H9 (cell line): ENCODE measurements around the gene TMEM63A. TPM values are rescaled to one million over a fixed set of nuclear protein-coding genes. Genes with fewer than 3 reads are reported as not detected.

Experiments
- DNase-seq: peaks from one replicate; pipeline ENCODE4 v3.0.0-alpha.2; 2017
- H2AFZ ChIP-seq: one replicate; pipeline ENCODE4 v1.6.1; 2013; ENCODE audit warnings: mild to moderate bottlenecking, low read length, control low read depth, moderate library complexity
- H2AK5ac ChIP-seq: 2 replicates; pipeline ENCODE4 v1.6.1; 2013; ENCODE audit warnings: low read length, control low read depth, mixed read lengths; ENCODE audit not compliant: insufficient read length
- H2BK120ac ChIP-seq: one replicate; pipeline ENCODE4 v1.6.1; 2013; ENCODE audit warnings: low read depth, mild to moderate bottlenecking, low read length, control low read depth, inconsistent platforms; ENCODE audit not compliant: poor library complexity, severe bottlenecking
- H2BK12ac ChIP-seq: 2 replicates; pipeline ENCODE4 v1.6.1; 2013; ENCODE audit warnings: low read length, control low read depth, mixed read lengths, low read depth; ENCODE audit not compliant: insufficient read length
- H2BK15ac ChIP-seq: 2 replicates; pipeline ENCODE4 v1.6.1; 2013; ENCODE audit warnings: low read depth, low read length, control low read depth
- H2BK20ac ChIP-seq: one replicate; pipeline ENCODE4 v1.6.1; 2013; ENCODE audit warnings: low read depth, mild to moderate bottlenecking, low read length, control low read depth, inconsistent platforms; ENCODE audit not compliant: poor library complexity, severe bottlenecking
- H2BK5ac ChIP-seq: 2 replicates; pipeline ENCODE4 v1.6.1; 2013; ENCODE audit warnings: low read length, control low read depth, mixed read lengths; ENCODE audit not compliant: insufficient read length
- H3K14ac ChIP-seq: 2 replicates; pipeline ENCODE4 v1.6.1; 2013; ENCODE audit warnings: low read length, control low read depth; ENCODE audit not compliant: insufficient read depth
- H3K18ac ChIP-seq: 2 replicates; pipeline ENCODE4 v1.6.1; 2013; ENCODE audit warnings: low read depth, mild to moderate bottlenecking, mixed read lengths, low read length, control low read depth; ENCODE audit not compliant: insufficient read length
- H3K23ac ChIP-seq: 2 replicates; pipeline ENCODE4 v1.6.1; 2013; ENCODE audit warnings: low read length, control low read depth, mixed read lengths, low read depth; ENCODE audit not compliant: insufficient read length
- H3K23me2 ChIP-seq: 2 replicates; pipeline ENCODE4 v1.6.1; 2013; ENCODE audit warnings: low read depth, mild to moderate bottlenecking, mixed read lengths, low read length, control low read depth; ENCODE audit not compliant: insufficient read length, poor library complexity, severe bottlenecking
- H3K27ac ChIP-seq: 2 replicates; pipeline ENCODE4 v1.5.1; 2013; ENCODE audit warnings: low read length, control low read depth, mixed read lengths, low read depth; ENCODE audit not compliant: insufficient read length
- H3K27me3 ChIP-seq: 2 replicates; pipeline ENCODE4 v1.6.1; 2013; ENCODE audit warnings: low read length, control low read depth, inconsistent platforms; ENCODE audit not compliant: insufficient read depth
- H3K4ac ChIP-seq: 2 replicates; pipeline ENCODE4 v1.6.1; 2013; ENCODE audit warnings: low read depth, mild to moderate bottlenecking, control low read depth, inconsistent platforms, low read length, moderate library complexity
- H3K4me1 ChIP-seq: 2 replicates; pipeline ENCODE4 v1.6.1; 2013; ENCODE audit warnings: low read length, control low read depth, inconsistent platforms; ENCODE audit not compliant: insufficient read depth
- H3K4me2 ChIP-seq: 2 replicates; pipeline ENCODE4 v1.6.1; 2013; ENCODE audit warnings: low read length, control low read depth, mixed read lengths; ENCODE audit not compliant: insufficient read length, insufficient read depth
- H3K56ac ChIP-seq: 2 replicates; pipeline ENCODE4 v1.6.1; 2013; ENCODE audit warnings: low read depth, mild to moderate bottlenecking, mixed read lengths, low read length, control low read depth; ENCODE audit not compliant: insufficient read length
- H3K79me1 ChIP-seq: 2 replicates; pipeline ENCODE4 v1.6.1; 2013; ENCODE audit warnings: low read depth, mild to moderate bottlenecking, moderate library complexity, low read length, control low read depth, inconsistent platforms; ENCODE audit not compliant: insufficient read depth, poor library complexity, severe bottlenecking
- H3K79me2 ChIP-seq: 2 replicates; pipeline ENCODE4 v1.6.1; 2013; ENCODE audit warnings: low read length, control low read depth, inconsistent platforms; ENCODE audit not compliant: insufficient read depth
- H3K9ac ChIP-seq: 2 replicates; pipeline ENCODE4 v1.6.1; 2013; ENCODE audit warnings: low read length, control low read depth, mixed read lengths; ENCODE audit not compliant: insufficient read length; ENCODE audit errors: extremely low read depth
- H3K9me3 ChIP-seq: one replicate; pipeline ENCODE4 v1.6.1; 2013; ENCODE audit warnings: low read depth, low read length, inconsistent platforms; ENCODE audit not compliant: control insufficient read depth
- H3T11ph ChIP-seq: one replicate; pipeline ENCODE4 v1.6.1; 2013; ENCODE audit warnings: mild to moderate bottlenecking, low read length, control low read depth, inconsistent platforms
- H4K20me1 ChIP-seq: one replicate; pipeline ENCODE4 v1.6.1; 2013; ENCODE audit not compliant: control insufficient read depth, insufficient read length, insufficient read depth
- H4K5ac ChIP-seq: 2 replicates; pipeline ENCODE4 v1.6.1; 2013; ENCODE audit warnings: low read depth, mild to moderate bottlenecking, mixed read lengths, low read length, control low read depth; ENCODE audit not compliant: insufficient read length
- H4K8ac ChIP-seq: replicated peaks from 2 replicates; pipeline ENCODE4 v1.6.1; 2013; ENCODE audit warnings: low read length, control low read depth, mixed read lengths, low read depth; ENCODE audit not compliant: insufficient read length
- H4K91ac ChIP-seq: 2 replicates; pipeline ENCODE4 v1.6.1; 2013; ENCODE audit warnings: low read depth, mild to moderate bottlenecking, moderate library complexity, mixed read lengths, low read length, control low read depth; ENCODE audit not compliant: insufficient read length
- H3K27ac Mint-ChIP-seq, 3 experiments: 2 replicates in 2 of 3; 3 replicates in 1 of 3; pipeline ENCODE4 v1.8.0; 2020 to 2021; ENCODE audit warnings: mixed read lengths in 3 of 3, mild to moderate bottlenecking in 1 of 3, moderate library complexity in 1 of 3
- H3K27me3 Mint-ChIP-seq: 2 replicates; pipeline ENCODE4 v1.8.0; 2021; ENCODE audit warnings: low read depth, mild to moderate bottlenecking, moderate library complexity, mixed read lengths
- H3K36me3 Mint-ChIP-seq, 3 experiments: 2 replicates in 2 of 3; 3 replicates in 1 of 3; pipeline ENCODE4 v1.8.0; 2020 to 2021; ENCODE audit warnings: low read depth in 3 of 3, mixed read lengths in 3 of 3; ENCODE audit not compliant: insufficient read depth in 1 of 3
- H3K4me1 Mint-ChIP-seq, 2 experiments: 2 replicates each; pipeline ENCODE4 v1.8.0; 2020; ENCODE audit warnings: mixed read lengths in 2 of 2
- H3K4me3 Mint-ChIP-seq, 2 experiments: 2 replicates in 1 of 2; 3 replicates in 1 of 2; pipeline ENCODE4 v1.8.0; 2020 to 2021; ENCODE audit warnings: mild to moderate bottlenecking in 2 of 2, mixed read lengths in 2 of 2, moderate library complexity in 1 of 2
- H3K9me3 Mint-ChIP-seq, 2 experiments: 2 replicates in 1 of 2; 3 replicates in 1 of 2; pipeline ENCODE4 v1.8.0; 2020; ENCODE audit warnings: mild to moderate bottlenecking in 2 of 2, mixed read lengths in 2 of 2, moderate library complexity in 1 of 2
- WGBS: extraction: QIAGEN DNeasy Blood & Tissue Kit; methylation state at CpG from one replicate; pipeline ENCODE4 v1.1.7; 2013; ENCODE audit warnings: missing lambda C conversion rate, low lambda C conversion rate, mixed read lengths; ENCODE audit not compliant: insufficient read length; ENCODE audit errors: extremely low coverage; 5-methylcytosine and 5-hydroxymethylcytosine counted together
- total RNA-seq: library from RNA; stranded (reverse); gene quantifications from 2 replicates; pipeline ENCODE4 v1.2.1, GENCODE V29; 2021
- TF ChIP-seq, protein P1 (sequence below): fragments of 200-600 bp; sonication (generic); conservative IDR thresholded peaks from 3 replicates; pipeline ENCODE4 v1.8.0; 2021; ENCODE audit warnings: antibody characterized with exemption, mild to moderate bottlenecking

Gene TMEM63A
- total RNA-seq, 1 experiment from 2014 or later = 75.7 TPM

DNA sequence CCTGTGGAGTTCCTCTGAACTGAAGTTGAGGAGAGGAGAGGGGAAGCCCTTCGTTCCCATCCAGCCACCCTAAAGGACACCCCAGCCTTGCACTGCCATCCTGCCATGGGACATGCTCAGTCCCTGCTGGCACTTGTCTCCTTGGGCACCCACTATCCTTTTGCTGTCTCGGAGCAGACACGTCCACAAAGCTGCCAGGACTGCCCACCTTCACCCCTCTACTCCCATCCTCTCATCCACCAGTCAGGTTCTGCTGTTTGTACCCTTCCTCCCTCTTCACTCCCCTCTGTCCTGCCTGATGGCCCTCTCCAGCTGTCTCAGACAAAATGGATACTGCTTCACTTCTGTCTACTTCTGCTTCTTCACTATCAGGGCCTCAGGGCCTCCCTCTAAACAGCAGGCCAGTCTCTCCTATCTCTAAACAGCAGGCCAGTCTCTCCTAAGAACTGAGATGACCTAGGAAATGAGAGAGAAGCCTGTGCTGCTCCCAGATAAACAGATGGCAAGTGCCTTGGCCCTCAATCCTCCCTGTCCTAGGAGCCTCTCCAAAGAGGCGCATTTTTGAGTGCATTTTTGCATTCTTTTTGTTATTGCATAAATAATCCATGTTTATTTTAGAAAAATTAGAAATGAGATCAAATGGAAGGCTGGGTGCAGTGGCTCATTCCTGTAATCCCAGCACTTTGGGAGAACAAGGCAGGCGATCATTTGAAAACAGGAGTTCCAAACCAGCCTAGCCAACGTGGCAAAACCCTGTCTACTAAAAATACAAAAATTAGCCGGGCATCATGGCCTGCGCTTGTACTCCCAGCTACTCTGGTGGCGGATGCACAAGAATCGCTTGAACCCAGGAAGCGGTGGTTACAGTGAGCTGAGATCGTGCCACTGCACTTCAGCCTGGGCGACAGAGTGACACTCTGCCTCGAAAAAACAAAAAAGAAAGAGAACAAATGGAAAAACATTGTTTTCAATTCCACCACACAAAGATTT, 46.3 kb upstream of the TMEM63A start:
- Histone ChIP-seq H3K56ac (no peak overlapping the region), H3K4me2 (no peak overlapping the region), H2BK120ac (no peak overlapping the region), H3K4ac (no peak overlapping the region), H2BK20ac (no peak overlapping the region), H2AFZ (no peak overlapping the region), H3K9me3 (no peaks in the 10 kb centered on the region), H2BK12ac (no peak overlapping the region), H3K27me3 (no peaks in the 10 kb centered on the region), H3K4me1 (no peaks in the 10 kb centered on the region), H2BK5ac (no peak overlapping the region), H2AK5ac (no peak overlapping the region), H3K14ac (no peak overlapping the region), H2BK15ac (no peak overlapping the region), H3K9ac (no peak overlapping the region), H4K5ac (no peak overlapping the region), H4K8ac (no peak overlapping the region), H3K27ac (no peak overlapping the region), H3K79me2 (no peaks in the 10 kb centered on the region; the same call in 1 of the 2 replicates), H3K23me2 (peaks cover 4% of the 10 kb centered on the region), H4K20me1 (peaks cover 3% of the 10 kb centered on the region), H3K23ac (no peak overlapping the region), H3K79me1 (no peaks in the 10 kb centered on the region), H3T11ph (no peak overlapping the region), H3K18ac (no peak overlapping the region), H4K91ac (no peak overlapping the region)
- TF ChIP-seq, protein P1, sequence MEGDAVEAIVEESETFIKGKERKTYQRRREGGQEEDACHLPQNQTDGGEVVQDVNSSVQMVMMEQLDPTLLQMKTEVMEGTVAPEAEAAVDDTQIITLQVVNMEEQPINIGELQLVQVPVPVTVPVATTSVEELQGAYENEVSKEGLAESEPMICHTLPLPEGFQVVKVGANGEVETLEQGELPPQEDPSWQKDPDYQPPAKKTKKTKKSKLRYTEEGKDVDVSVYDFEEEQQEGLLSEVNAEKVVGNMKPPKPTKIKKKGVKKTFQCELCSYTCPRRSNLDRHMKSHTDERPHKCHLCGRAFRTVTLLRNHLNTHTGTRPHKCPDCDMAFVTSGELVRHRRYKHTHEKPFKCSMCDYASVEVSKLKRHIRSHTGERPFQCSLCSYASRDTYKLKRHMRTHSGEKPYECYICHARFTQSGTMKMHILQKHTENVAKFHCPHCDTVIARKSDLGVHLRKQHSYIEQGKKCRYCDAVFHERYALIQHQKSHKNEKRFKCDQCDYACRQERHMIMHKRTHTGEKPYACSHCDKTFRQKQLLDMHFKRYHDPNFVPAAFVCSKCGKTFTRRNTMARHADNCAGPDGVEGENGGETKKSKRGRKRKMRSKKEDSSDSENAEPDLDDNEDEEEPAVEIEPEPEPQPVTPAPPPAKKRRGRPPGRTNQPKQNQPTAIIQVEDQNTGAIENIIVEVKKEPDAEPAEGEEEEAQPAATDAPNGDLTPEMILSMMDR = no peak
- Mint-ChIP-seq H3K4me1 (peaks cover 7 to 13% of the 10 kb centered on the region in 2 experiments), H3K36me3 (peaks cover 0 to 3% (median 2%) of the 10 kb centered on the region in 3 experiments; a peak in 2 of 7 replicates), H3K27me3 (no peaks in the 10 kb centered on the region), H3K9me3 (no peaks in the 10 kb centered on the region), H3K27ac (peak overlapping the region; percentile 0 to 24 (median 6); a peak in 2 of 7 replicates), H3K4me3 (no peak overlapping the region; a peak in 1 of 5 replicates)
- WGBS = no CpG with 5 or more reads among the region's 14 CpGs
- no peak for DNase-seq
